ENCODE results near the gene EVL.

DNA sequence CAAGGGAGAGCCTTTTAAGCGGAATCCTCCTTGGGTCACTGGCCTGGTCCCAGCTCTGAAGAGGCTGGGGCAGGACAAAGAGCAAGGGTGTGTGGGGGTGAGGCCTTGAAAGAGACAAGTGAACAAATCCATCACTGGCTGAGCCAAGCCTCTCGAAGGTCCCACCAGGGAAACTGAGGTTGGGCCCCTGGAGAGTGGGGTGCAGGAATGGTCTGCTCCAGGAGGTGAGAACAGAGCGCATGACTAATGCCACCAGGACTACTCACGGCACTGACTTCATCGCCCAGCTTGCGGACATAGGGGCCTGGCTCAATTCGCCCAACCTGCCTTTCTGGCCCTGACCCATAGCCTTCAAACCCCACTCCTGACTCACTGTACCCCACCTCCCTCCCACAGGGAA, 113.5 kb downstream of the EVL start:
- TF ChIP-seq, protein P1, sequence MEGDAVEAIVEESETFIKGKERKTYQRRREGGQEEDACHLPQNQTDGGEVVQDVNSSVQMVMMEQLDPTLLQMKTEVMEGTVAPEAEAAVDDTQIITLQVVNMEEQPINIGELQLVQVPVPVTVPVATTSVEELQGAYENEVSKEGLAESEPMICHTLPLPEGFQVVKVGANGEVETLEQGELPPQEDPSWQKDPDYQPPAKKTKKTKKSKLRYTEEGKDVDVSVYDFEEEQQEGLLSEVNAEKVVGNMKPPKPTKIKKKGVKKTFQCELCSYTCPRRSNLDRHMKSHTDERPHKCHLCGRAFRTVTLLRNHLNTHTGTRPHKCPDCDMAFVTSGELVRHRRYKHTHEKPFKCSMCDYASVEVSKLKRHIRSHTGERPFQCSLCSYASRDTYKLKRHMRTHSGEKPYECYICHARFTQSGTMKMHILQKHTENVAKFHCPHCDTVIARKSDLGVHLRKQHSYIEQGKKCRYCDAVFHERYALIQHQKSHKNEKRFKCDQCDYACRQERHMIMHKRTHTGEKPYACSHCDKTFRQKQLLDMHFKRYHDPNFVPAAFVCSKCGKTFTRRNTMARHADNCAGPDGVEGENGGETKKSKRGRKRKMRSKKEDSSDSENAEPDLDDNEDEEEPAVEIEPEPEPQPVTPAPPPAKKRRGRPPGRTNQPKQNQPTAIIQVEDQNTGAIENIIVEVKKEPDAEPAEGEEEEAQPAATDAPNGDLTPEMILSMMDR (conservative IDR thresholded peaks at IDR 0.05; ENCODE audit: low read length) = no peak
- no peak for TF ChIP-seq EZH2phosphoT487 (IDR thresholded peaks at IDR 0.05; ENCODE audit: borderline replicate concordance)

Data from Loucy (cell line).